ENCODE data around the gene ARGLU1.
A peak's percentile ranks its signal among the peaks of the same experiment; 100 is the strongest.

The ARGLU1 gene

GRCh38 chr13:106596275-106596937 lies 28.5 kb upstream of the ARGLU1 start:
- H3K4me1 Mint-ChIP-seq (ENCODE audit: low read depth), result peaks cover 16% of the 10 kb centered on the region
- peaks cover 18% of the 10 kb centered on the region for H3K27me3 Mint-ChIP-seq
- no peaks in the 10 kb centered on the region for H3K36me3 Mint-ChIP-seq (ENCODE audit: low read depth)
- H3K27ac Mint-ChIP-seq, result no peak overlapping the region
- H3K9me3 Mint-ChIP-seq, result no peaks in the 10 kb centered on the region
- H3K4me3 Mint-ChIP-seq, result no peak overlapping the region
- DNase-seq, result no peak

- DNase-seq, result no peak
- Mint-ChIP-seq H3K27ac (no peak overlapping the region), H3K9me3 (no peaks in the 10 kb centered on the region), H3K4me3 (no peak overlapping the region), H3K4me1 (ENCODE audit: low read depth) (peaks cover 14% of the 10 kb centered on the region), H3K36me3 (ENCODE audit: low read depth) (no peaks in the 10 kb centered on the region), H3K27me3 (peaks cover 18% of the 10 kb centered on the region)
Observed at GRCh38 chr13:106595625-106596024, 27.7 kb upstream of the ARGLU1 start.

GRCh38 chr13:106594980-106595379 lies 27.0 kb upstream of the ARGLU1 start:
- peaks cover 7% of the 10 kb centered on the region for H3K4me1 Mint-ChIP-seq (ENCODE audit: low read depth)
- no peaks in the 10 kb centered on the region for H3K36me3 Mint-ChIP-seq (ENCODE audit: low read depth)
- no peak overlapping the region for H3K4me3 Mint-ChIP-seq
- no peak for DNase-seq
- H3K27me3 Mint-ChIP-seq, result peaks cover 18% of the 10 kb centered on the region
- no peak overlapping the region for H3K27ac Mint-ChIP-seq
- H3K9me3 Mint-ChIP-seq, result no peaks in the 10 kb centered on the region

GRCh38 chr13:106593132-106593531 lies 25.2 kb upstream of the ARGLU1 start:
- no peak overlapping the region for H3K4me3 Mint-ChIP-seq

GRCh38 chr13:106591299-106591698 lies 23.4 kb upstream of the ARGLU1 start:
- Mint-ChIP-seq H3K27ac (no peak overlapping the region), H3K4me3 (no peak overlapping the region), H3K36me3 (ENCODE audit: low read depth) (peaks cover 2% of the 10 kb centered on the region), H3K9me3 (peaks cover 8% of the 10 kb centered on the region), H3K27me3 (peaks cover 19% of the 10 kb centered on the region), H3K4me1 (ENCODE audit: low read depth) (no peaks in the 10 kb centered on the region)
- DNase-seq, result no peak

More at GRCh38 chr13:106593132-106593531, 25.2 kb upstream of the ARGLU1 start:
- Mint-ChIP-seq H3K9me3 (no peaks in the 10 kb centered on the region), H3K36me3 (ENCODE audit: low read depth) (no peaks in the 10 kb centered on the region), H3K4me1 (ENCODE audit: low read depth) (no peaks in the 10 kb centered on the region), H3K27ac (no peak overlapping the region), H3K27me3 (peaks cover 24% of the 10 kb centered on the region)
- no peak for DNase-seq

DNA sequence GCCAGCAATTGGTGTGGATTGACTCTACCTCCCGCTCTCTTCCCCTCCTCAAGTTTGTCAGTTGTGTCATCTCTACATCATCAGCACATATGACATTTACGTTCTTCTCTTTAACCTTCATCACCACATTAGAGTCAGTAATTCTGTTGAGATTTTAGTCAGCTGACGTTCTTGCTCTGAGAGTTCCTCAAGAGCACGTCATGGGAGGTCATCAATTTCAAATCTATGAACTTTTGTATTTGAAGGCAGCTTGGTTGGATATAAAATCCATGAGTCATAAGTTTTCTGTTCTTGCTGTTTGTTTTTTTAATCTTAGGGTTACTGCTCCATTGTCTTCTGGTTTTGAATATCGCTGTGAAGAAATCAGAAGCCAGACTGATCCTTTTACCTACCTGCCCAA lies 21.8 kb upstream of the ARGLU1 start:
- H3K27me3 Mint-ChIP-seq, result peaks cover 18% of the 10 kb centered on the region
- peaks cover 22% of the 10 kb centered on the region for H3K9me3 Mint-ChIP-seq
- no peak for DNase-seq
- no peaks in the 10 kb centered on the region for H3K4me1 Mint-ChIP-seq (ENCODE audit: low read depth)
- H3K4me3 Mint-ChIP-seq, result no peak overlapping the region
- H3K36me3 Mint-ChIP-seq (ENCODE audit: low read depth), result peaks cover 2% of the 10 kb centered on the region
- H3K27ac Mint-ChIP-seq, result no peak overlapping the region

- H3K27ac Mint-ChIP-seq, result no peak overlapping the region
- H3K4me3 Mint-ChIP-seq, result no peak overlapping the region
- no peak for DNase-seq
- peaks cover 27% of the 10 kb centered on the region for H3K9me3 Mint-ChIP-seq
- peaks cover 18% of the 10 kb centered on the region for H3K27me3 Mint-ChIP-seq
- H3K4me1 Mint-ChIP-seq (ENCODE audit: low read depth), result no peaks in the 10 kb centered on the region
- H3K36me3 Mint-ChIP-seq (ENCODE audit: low read depth), result peaks cover 2% of the 10 kb centered on the region
Observed at GRCh38 chr13:106588367-106588766, 20.4 kb upstream of the ARGLU1 start.

GRCh38 chr13:106587787-106588186 lies 19.9 kb upstream of the ARGLU1 start:
- Mint-ChIP-seq H3K4me1 (ENCODE audit: low read depth) (no peaks in the 10 kb centered on the region), H3K27me3 (peaks cover 13% of the 10 kb centered on the region), H3K9me3 (peaks cover 27% of the 10 kb centered on the region), H3K27ac (no peak overlapping the region), H3K4me3 (no peak overlapping the region), H3K36me3 (ENCODE audit: low read depth) (peaks cover 2% of the 10 kb centered on the region)
- DNase-seq, result no peak

DNA sequence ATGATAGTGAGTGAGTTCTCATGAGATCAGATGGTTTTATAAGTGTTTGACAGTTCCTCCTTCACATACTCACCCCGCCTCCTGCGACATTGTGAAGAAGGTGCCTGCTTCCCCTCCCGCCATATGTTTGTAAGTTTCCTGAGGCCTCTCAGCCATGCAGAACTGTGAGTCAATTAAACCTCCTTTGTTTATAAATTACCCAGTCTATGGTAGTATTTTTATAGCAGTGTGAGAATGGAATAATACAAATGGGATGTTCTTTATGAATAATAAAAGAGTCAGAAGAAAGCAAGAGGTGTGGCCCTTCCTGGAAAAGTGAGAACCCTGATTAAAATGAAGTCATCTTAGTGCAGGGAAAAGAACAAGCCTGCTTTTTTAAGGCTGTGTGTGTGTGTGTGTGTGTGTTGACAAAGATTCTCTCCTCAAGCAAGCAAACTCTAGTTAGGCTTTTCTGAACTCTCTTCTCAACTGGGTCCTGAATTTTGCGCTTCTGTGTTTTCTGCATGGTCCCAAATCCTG lies 18.8 kb upstream of the ARGLU1 start:
- Mint-ChIP-seq H3K27me3 (peaks cover 8% of the 10 kb centered on the region), H3K4me1 (ENCODE audit: low read depth) (no peaks in the 10 kb centered on the region), H3K9me3 (peaks cover 27% of the 10 kb centered on the region), H3K27ac (no peak overlapping the region), H3K36me3 (ENCODE audit: low read depth) (peaks cover 2% of the 10 kb centered on the region), H3K4me3 (no peak overlapping the region)
- no peak for DNase-seq

- no peaks in the 10 kb centered on the region for H3K4me1 Mint-ChIP-seq (ENCODE audit: low read depth)
- no peaks in the 10 kb centered on the region for H3K27me3 Mint-ChIP-seq
- H3K4me3 Mint-ChIP-seq, result no peak overlapping the region
- no peaks in the 10 kb centered on the region for H3K36me3 Mint-ChIP-seq (ENCODE audit: low read depth)
- no peak for DNase-seq
- H3K9me3 Mint-ChIP-seq, result peaks cover 18% of the 10 kb centered on the region
- H3K27ac Mint-ChIP-seq, result no peak overlapping the region
Observed at GRCh38 chr13:106581225-106581624, 13.3 kb upstream of the ARGLU1 start.

GRCh38 chr13:106575896-106576295 lies 8.0 kb upstream of the ARGLU1 start:
- H3K27ac Mint-ChIP-seq, result no peak overlapping the region
- peaks cover 3% of the 10 kb centered on the region for H3K9me3 Mint-ChIP-seq
- DNase-seq, result no peak
- no peak overlapping the region for H3K4me3 Mint-ChIP-seq
- no peaks in the 10 kb centered on the region for H3K36me3 Mint-ChIP-seq (ENCODE audit: low read depth)
- H3K4me1 Mint-ChIP-seq (ENCODE audit: low read depth), result no peaks in the 10 kb centered on the region
- H3K27me3 Mint-ChIP-seq, result no peaks in the 10 kb centered on the region

- Mint-ChIP-seq H3K36me3 (ENCODE audit: low read depth) (no peaks in the 10 kb centered on the region), H3K27ac (no peak overlapping the region), H3K4me1 (ENCODE audit: low read depth) (peaks cover 17% of the 10 kb centered on the region), H3K4me3 (no peak overlapping the region), H3K27me3 (no peaks in the 10 kb centered on the region), H3K9me3 (peaks cover 3% of the 10 kb centered on the region)
- DNase-seq, result no peak
Observed at GRCh38 chr13:106573868-106574267, 5.9 kb upstream of the ARGLU1 start.

DNA sequence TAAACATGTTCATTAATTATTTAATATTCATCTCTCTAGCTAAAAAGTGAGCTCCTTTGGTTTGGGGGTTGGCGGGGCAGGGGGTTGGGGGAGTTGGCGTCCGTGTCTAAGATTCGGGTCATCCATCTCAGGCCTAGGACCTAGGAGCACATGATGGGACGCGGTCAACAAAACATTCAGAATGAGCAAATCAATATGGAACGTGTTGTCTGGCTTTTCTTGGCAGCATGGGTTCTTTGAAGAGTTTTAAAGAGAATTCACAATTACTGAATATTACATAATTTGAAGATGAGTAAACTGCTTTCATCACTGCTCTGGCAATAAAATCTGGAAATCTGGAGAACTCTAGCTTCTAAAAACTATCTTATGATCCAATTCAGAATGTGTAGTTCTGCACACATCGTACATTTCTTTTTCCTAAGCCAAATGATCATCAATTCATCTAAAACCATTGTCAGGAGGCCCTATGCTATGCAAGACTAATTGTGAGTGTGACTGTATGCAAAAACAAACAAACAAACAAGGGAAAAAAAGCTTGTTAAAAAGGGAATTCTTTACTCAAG lies 5.4 kb upstream of the ARGLU1 start:
- no peak for DNase-seq

DNA sequence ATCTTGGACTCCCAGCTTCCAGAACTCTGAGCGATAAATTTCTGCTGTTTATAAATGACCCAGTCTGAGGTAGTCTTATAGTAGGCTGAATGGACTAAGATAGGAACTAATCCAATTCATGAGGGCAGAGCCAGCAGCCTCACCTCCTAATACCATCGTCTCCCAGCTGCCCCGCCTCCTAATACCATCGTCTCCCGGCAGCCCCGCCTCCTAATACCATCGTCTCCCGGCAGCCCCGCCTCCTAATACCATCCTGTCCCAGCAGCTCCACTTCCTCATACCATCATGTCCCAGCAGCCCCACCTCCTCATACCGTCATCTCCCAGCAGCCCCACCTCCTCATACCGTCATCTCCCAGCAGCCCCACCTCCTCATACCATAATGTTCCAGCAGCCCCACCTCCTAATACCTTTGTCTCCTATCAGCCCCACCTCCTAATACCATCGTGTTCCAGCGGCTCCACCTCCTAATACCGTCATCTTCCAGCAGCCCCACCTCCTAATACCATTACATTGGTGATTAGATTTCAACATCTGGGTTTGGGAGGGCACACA lies 2.4 kb upstream of the ARGLU1 start:
- Mint-ChIP-seq H3K4me3 (peak overlapping the region; percentile 44), H3K36me3 (ENCODE audit: low read depth) (peaks cover 26% of the 10 kb centered on the region), H3K27ac (peak overlapping the region; percentile 68), H3K9me3 (peaks cover 3% of the 10 kb centered on the region), H3K27me3 (no peaks in the 10 kb centered on the region), H3K4me1 (ENCODE audit: low read depth) (peaks cover 34% of the 10 kb centered on the region)
- DNase-seq, result peak; percentile 74

More for the DNA sequence above, 5.4 kb upstream of the ARGLU1 start:
- Mint-ChIP-seq H3K27me3 (no peaks in the 10 kb centered on the region), H3K4me3 (no peak overlapping the region), H3K9me3 (peaks cover 3% of the 10 kb centered on the region), H3K4me1 (ENCODE audit: low read depth) (peaks cover 21% of the 10 kb centered on the region), H3K36me3 (ENCODE audit: low read depth) (no peaks in the 10 kb centered on the region), H3K27ac (no peak overlapping the region)

Measured in activated T-cell treated with anti-CD3 and anti-CD28 coated beads, Interleukin-2, amount 50 U/mL, for 24 hours (primary cell).